GM21526 (cell line): ENCODE data around the gene FCHSD1.

Experiments
- ATAC-seq: cut with Tn5 transposase; IDR thresholded peaks from one replicate; pipeline ENCODE4 v1.9.1; 2021; ENCODE audit warnings: moderate library complexity; ENCODE audit not compliant: unreplicated experiment, low FRiP score

FCHSD1 gene

GRCh38 chr5:141674747-141675146 lies 23.5 kb upstream of the FCHSD1 start:
- no peak for ATAC-seq

- no peak for ATAC-seq
Measured at GRCh38 chr5:141672841-141673813, 21.9 kb upstream of the FCHSD1 start.

GRCh38 chr5:141672071-141672840 lies 21.0 kb upstream of the FCHSD1 start:
- ATAC-seq = no peak

GRCh38 chr5:141669520-141669919 lies 18.3 kb upstream of the FCHSD1 start:
- ATAC-seq = no peak

- no peak for ATAC-seq
Measured at GRCh38 chr5:141668601-141669265, 17.5 kb upstream of the FCHSD1 start.

- no peak for ATAC-seq
Measured at GRCh38 chr5:141665995-141666940, 15.1 kb upstream of the FCHSD1 start.

GRCh38 chr5:141664733-141665461 lies 13.7 kb upstream of the FCHSD1 start:
- ATAC-seq = peak; percentile 95

GRCh38 chr5:141663506-141663905 lies 12.3 kb upstream of the FCHSD1 start:
- no peak for ATAC-seq

- ATAC-seq = no peak
Measured at GRCh38 chr5:141662028-141662427, 10.8 kb upstream of the FCHSD1 start.

GRCh38 chr5:141657937-141658545 lies 6.8 kb upstream of the FCHSD1 start:
- no peak for ATAC-seq

- no peak for ATAC-seq
Measured at GRCh38 chr5:141657404-141657803, 6.2 kb upstream of the FCHSD1 start.

GRCh38 chr5:141656396-141656795 lies 5.2 kb upstream of the FCHSD1 start:
- no peak for ATAC-seq

GRCh38 chr5:141655020-141655419 lies 3.8 kb upstream of the FCHSD1 start:
- no peak for ATAC-seq

GRCh38 chr5:141654298-141654697 lies 3.1 kb upstream of the FCHSD1 start:
- no peak for ATAC-seq

GRCh38 chr5:141651728-141652105 lies 499 bp upstream of the FCHSD1 start:
- ATAC-seq = no peak

GRCh38 chr5:141649972-141650371 lies 1.2 kb downstream of the FCHSD1 start:
- no peak for ATAC-seq

GRCh38 chr5:141649056-141649688 lies 2.0 kb downstream of the FCHSD1 start:
- ATAC-seq = no peak

GRCh38 chr5:141647851-141648250 lies 3.4 kb downstream of the FCHSD1 start:
- ATAC-seq = no peak
